B cell (primary cell): ENCODE measurements around the gene SNRK. TPM values are rescaled to one million over a fixed set of nuclear protein-coding genes. Genes with fewer than 3 reads are reported as not detected.

Experiments used
- ATAC-seq: fragments of 200-7000 bp; cut with Tn5 transposase; one replicate; pipeline ENCODE4 v1.10.0; 2021; ENCODE audit warnings: low read depth, mild to moderate bottlenecking, moderate number of reproducible peaks, moderate library complexity
- CTCF ChIA-PET: fragments of 350-600 bp; sonication (Branson Sonifier 250); formaldehyde crosslinking; loops from one replicate; lab custom pipeline; 2021; ENCODE audit warnings: antibody characterized with exemption, inconsistent platforms; lab: Charles Lee
- POLR2A ChIA-PET: fragments of 350-600 bp; sonication (Branson Sonifier 250); formaldehyde crosslinking; loops from one replicate; lab custom pipeline; 2021; ENCODE audit warnings: antibody characterized with exemption; lab: Charles Lee
- DNase-seq: peaks from one replicate; pipeline ENCODE4 v3.0.0; 2013
- H2AFZ ChIP-seq: 2 replicates; pipeline ENCODE4 v1.6.1; 2012; ENCODE audit warnings: mild to moderate bottlenecking, low read depth, low read length; ENCODE audit not compliant: insufficient read depth, poor library complexity, severe bottlenecking
- H3K27ac ChIP-seq, 2 donors: 1 replicate in 1 of 2; 2 replicates in 1 of 2; pipeline ENCODE4 v1.5.1; 2012 to 2013; ENCODE audit warnings: low read length in 2 of 2, mild to moderate bottlenecking in 2 of 2, moderate library complexity in 1 of 2
- H3K27me3 ChIP-seq, 4 experiments: fragments of 200-600 bp in 1 of 4; sonication (generic) in 1 of 4; replicated peaks in 1 of 4; 1 replicate in 2 of 4; 2 replicates in 2 of 4; pipeline versions ENCODE4 v1.6.1 to v1.7.0; 2013 to 2016; ENCODE audit warnings: low read length in 3 of 4, mild to moderate bottlenecking in 2 of 4, mixed read lengths in 1 of 4, moderate library complexity in 1 of 4; ENCODE audit not compliant: insufficient read depth in 4 of 4, control insufficient read depth in 3 of 4; ENCODE audit errors: control extremely low read depth in 1 of 4
- H3K36me3 ChIP-seq, 2 experiments: replicated peaks in 1 of 2; 1 replicate in 1 of 2; 2 replicates in 1 of 2; pipeline versions ENCODE4 v1.6.1 to v1.7.1; 2013; ENCODE audit warnings: low read length in 1 of 2; ENCODE audit not compliant: insufficient read depth in 2 of 2, control insufficient read depth in 1 of 2; ENCODE audit errors: control extremely low read depth in 1 of 2, extremely low read depth in 1 of 2
- H3K4me1 ChIP-seq, 2 donors: fragments of 200-600 bp in 1 of 2; sonication (generic) in 1 of 2; 1 replicate in 1 of 2; 2 replicates in 1 of 2; pipeline versions ENCODE4 v1.5.1 to v1.6.1; 2013 to 2017; ENCODE audit warnings: low read length in 2 of 2; ENCODE audit not compliant: control insufficient read depth in 2 of 2, insufficient read depth in 2 of 2
- H3K4me2 ChIP-seq: replicated peaks from 2 replicates; pipeline ENCODE3; 2012; ENCODE audit warnings: mild to moderate bottlenecking, low read depth, low read length; ENCODE audit not compliant: poor library complexity, severe bottlenecking
- H3K4me3 ChIP-seq, 5 experiments: fragments of 200-600 bp in 1 of 5; sonication (generic) in 1 of 5; 1 replicate in 3 of 5; 2 replicates in 2 of 5; pipeline versions ENCODE4 v1.5.1 to v1.7.0; 2011 to 2016; ENCODE audit warnings: low read length in 4 of 5, mild to moderate bottlenecking in 4 of 5, low read depth in 2 of 5, control low read depth in 1 of 5, moderate library complexity in 1 of 5; ENCODE audit not compliant: insufficient read depth in 1 of 5; ENCODE audit errors: control extremely low read depth in 1 of 5, extremely low read depth in 1 of 5
- H3K79me2 ChIP-seq: fragments of 200-600 bp; sonication (generic); one replicate; pipeline ENCODE4 v1.6.0; 2016; ENCODE audit warnings: low read length; ENCODE audit not compliant: control insufficient read depth, insufficient read depth
- H3K9ac ChIP-seq: fragments of 200-600 bp; sonication (generic); 2 replicates; pipeline ENCODE4 v1.6.1; 2017; ENCODE audit warnings: mild to moderate bottlenecking, low read length, moderate library complexity
- H3K9me3 ChIP-seq, 3 donors: one replicate each; pipeline versions ENCODE4 v1.6.1 to v1.7.1; 2013; ENCODE audit warnings: low read length in 2 of 3; ENCODE audit not compliant: control insufficient read depth in 2 of 3, insufficient read depth in 1 of 3; ENCODE audit errors: control extremely low read depth in 1 of 3
- H4K20me1 ChIP-seq: 2 replicates; pipeline ENCODE4 v1.6.0; 2012; ENCODE audit warnings: mild to moderate bottlenecking, low read length; ENCODE audit not compliant: insufficient read depth, control insufficient read depth, poor library complexity, severe bottlenecking
- H3K27ac Mint-ChIP-seq: one replicate; pipeline ENCODE4 v1.8.0; 2021; ENCODE audit warnings: mixed read lengths
- H3K27me3 Mint-ChIP-seq: one replicate; pipeline ENCODE4 v1.8.0; 2021; ENCODE audit warnings: mixed read lengths
- H3K4me1 Mint-ChIP-seq: one replicate; pipeline ENCODE4 v1.8.0; 2021; ENCODE audit warnings: mixed read lengths
- H3K4me3 Mint-ChIP-seq: one replicate; pipeline ENCODE4 v1.8.0; 2021; ENCODE audit warnings: mixed read lengths
- H3K9me3 Mint-ChIP-seq: one replicate; pipeline ENCODE4 v1.8.0; 2022; ENCODE audit warnings: mixed read lengths; ENCODE audit not compliant: insufficient read depth
- CTCF ChIP-seq: fragments of 200-600 bp; IDR thresholded peaks from one replicate; pipeline ENCODE4 v1.8.0; 2022; ENCODE audit warnings: antibody characterized with exemption, mild to moderate bottlenecking
- EZH2 ChIP-seq: IDR thresholded peaks from 2 replicates; pipeline ENCODE4 v1.6.1; 2012; ENCODE audit warnings: borderline replicate concordance, low read depth, mild to moderate bottlenecking, moderate library complexity, low read length; ENCODE audit not compliant: insufficient read depth, poor library complexity, severe bottlenecking
- WGBS: methylation state at CpG from one replicate; pipeline ENCODE4 v1.1.5; 2013; ENCODE audit warnings: missing lambda C conversion rate; ENCODE audit not compliant: insufficient coverage; 5-methylcytosine and 5-hydroxymethylcytosine counted together
- intact Hi-C: fragments of 100-400 bp; cut with micrococcal nuclease; formaldehyde crosslinking; loops from one replicate; pipeline ENCODE4 v1.10.0; 2022
- polyA plus RNA-seq: library from polyadenylated mRNA; depleted of rRNA; stranded (reverse); fragments of >200 nt; gene quantifications from 2 replicates; pipeline ENCODE4 v1.2.3, GENCODE V29; 2012
- total RNA-seq, 2 donors: library from RNA; stranded (reverse); fragments of 120-200 nt in 1 of 2; gene quantifications; 1 replicate in 1 of 2; 2 replicates in 1 of 2; pipeline versions ENCODE4 v1.2.3 to v1.2.4, GENCODE V29; 2013 to 2022

The SNRK gene
- total and polyA plus RNA-seq, 2 donors (not counting 1 experiment from before 2014, with no cell fraction given), result 17.8 to 46.7 TPM

GRCh38 chr3:43273416-43273815 is 12.9 kb upstream of the SNRK start:
- Mint-ChIP-seq H3K27ac (no peak overlapping the region), H3K9me3 (no peaks in the 10 kb centered on the region), H3K27me3 (peaks cover 11% of the 10 kb centered on the region), H3K4me3 (no peak overlapping the region), H3K4me1 (no peaks in the 10 kb centered on the region)
- H3K9me3 ChIP-seq, result no peaks in the 10 kb centered on the region
- CTCF ChIA-PET, result no interaction called here
- no peaks in the 10 kb centered on the region for H3K27me3 ChIP-seq
- POLR2A ChIA-PET, result no interaction called here
- ATAC-seq, result no peak
- DNase-seq, result no peak
- H4K20me1 ChIP-seq, result no peaks in the 10 kb centered on the region
- H3K36me3 ChIP-seq, result no peaks in the 10 kb centered on the region
- H3K79me2 ChIP-seq, result no peaks in the 10 kb centered on the region
- no peaks in the 10 kb centered on the region for H3K4me1 ChIP-seq
- no peak overlapping the region for H3K4me3 ChIP-seq
- no peak overlapping the region for H3K27ac ChIP-seq
- H3K9ac ChIP-seq, result no peak overlapping the region
- 85% methylated on average over 2 of the region's 2 CpGs for WGBS
- intact Hi-C loops, result no loop called here
- H2AFZ ChIP-seq, result no peak overlapping the region
- no peak for TF ChIP-seq CTCF
- H3K4me2 ChIP-seq, result no peak overlapping the region

- Mint-ChIP-seq H3K27ac (no peak overlapping the region), H3K27me3 (peaks cover 26% of the 10 kb centered on the region), H3K4me3 (no peak overlapping the region), H3K4me1 (no peaks in the 10 kb centered on the region), H3K9me3 (no peaks in the 10 kb centered on the region)
- CTCF ChIA-PET, result no interaction called here
- Histone ChIP-seq H3K4me2 (no peak overlapping the region), H4K20me1 (no peaks in the 10 kb centered on the region), H3K79me2 (no peaks in the 10 kb centered on the region), H2AFZ (no peak overlapping the region), H3K27ac (no peak overlapping the region), H3K9ac (no peak overlapping the region), H3K27me3 (no peaks in the 10 kb centered on the region), H3K4me3 (no peak overlapping the region), H3K9me3 (no peaks in the 10 kb centered on the region), H3K4me1 (no peaks in the 10 kb centered on the region), H3K36me3 (no peaks in the 10 kb centered on the region)
- ATAC-seq, result no peak
- POLR2A ChIA-PET, result no interaction called here
- TF ChIP-seq EZH2 (no peak), CTCF (no peak)
- DNase-seq, result no peak
- intact Hi-C loops, result no loop called here
Observed at GRCh38 chr3:43279082-43279481, 7.3 kb upstream of the SNRK start.
